Stimulated activated naive CD8-positive, alpha-beta T cell treated with anti-CD3 and anti-CD28 coated beads, Interleukin-15, amount 100 ng/mL, for 72 hours (primary cell): Measurements from ENCODE around the gene SAMD14.
A peak's percentile ranks its signal among the peaks of the same experiment; 100 is the strongest.

Source experiments
- ATAC-seq: fragments of 150-1000 bp; cut with Tn5 transposase; 2 replicates; pipeline ENCODE4 v1.10.0; 2021; ENCODE audit warnings: mild to moderate bottlenecking, moderate library complexity
- DNase-seq, 2 donors: peaks; one replicate each; pipeline ENCODE4 v3.0.0; 2021 to 2022
- H3K27ac Mint-ChIP-seq, 2 donors: one replicate each; pipeline ENCODE4 v1.8.0; 2022; ENCODE audit warnings: mild to moderate bottlenecking in 2 of 2, mixed read lengths in 2 of 2, moderate library complexity in 2 of 2
- H3K27me3 Mint-ChIP-seq: one replicate; pipeline ENCODE4 v1.8.0; 2022; ENCODE audit warnings: mixed read lengths
- H3K4me1 Mint-ChIP-seq: one replicate; pipeline ENCODE4 v1.8.0; 2022; ENCODE audit warnings: mild to moderate bottlenecking, mixed read lengths
- H3K4me3 Mint-ChIP-seq, 2 donors: one replicate each; pipeline ENCODE4 v1.8.0; 2022; ENCODE audit warnings: mild to moderate bottlenecking in 2 of 2, mixed read lengths in 2 of 2, moderate library complexity in 1 of 2
- H3K9me3 Mint-ChIP-seq, 2 donors: one replicate each; pipeline ENCODE4 v1.8.0; 2022; ENCODE audit warnings: mixed read lengths in 2 of 2

The SAMD14 gene

GRCh38 chr17:50133028-50133768 is 3.2 kb upstream of the SAMD14 start:
- Mint-ChIP-seq H3K27ac (no peak overlapping the region), H3K4me3 (no peak overlapping the region), H3K4me1 (peaks cover 71% of the 10 kb centered on the region), H3K9me3 (no peaks in the 10 kb centered on the region), H3K27me3 (peaks cover 26% of the 10 kb centered on the region)
- DNase-seq (no peak), ATAC-seq (no peak)

- peaks cover 70% of the 10 kb centered on the region for H3K4me1 Mint-ChIP-seq
- peaks cover 35% of the 10 kb centered on the region for H3K27me3 Mint-ChIP-seq
- no peak overlapping the region for H3K4me3 Mint-ChIP-seq
- peak overlapping the region in 1 of 2 donors; percentile 49 for H3K27ac Mint-ChIP-seq
- ATAC-seq, result no peak
- no peak for DNase-seq
- no peaks in the 10 kb centered on the region for H3K9me3 Mint-ChIP-seq
Observed at GRCh38 chr17:50132104-50132794, 2.3 kb upstream of the SAMD14 start.

GRCh38 chr17:50130559-50131305 is 772 bp upstream of the SAMD14 start:
- peak in 1 of 2 donors; percentile 52 for DNase-seq
- peak; percentile 59 for ATAC-seq
- Mint-ChIP-seq H3K27me3 (peaks cover 36% of the 10 kb centered on the region), H3K27ac (peak overlapping the region; percentile 88 to 95), H3K4me3 (peak overlapping the region; percentile 76 to 80), H3K4me1 (peaks cover 60% of the 10 kb centered on the region), H3K9me3 (no peaks in the 10 kb centered on the region)

GRCh38 chr17:50129353-50129727 is 620 bp downstream of the SAMD14 start:
- peak overlapping the region; percentile 81 for H3K4me3 Mint-ChIP-seq
- peaks cover 60% of the 10 kb centered on the region for H3K4me1 Mint-ChIP-seq
- H3K27ac Mint-ChIP-seq, result no peak overlapping the region
- peak; percentile 16 for ATAC-seq
- DNase-seq, result no peak
- H3K9me3 Mint-ChIP-seq, result no peaks in the 10 kb centered on the region
- H3K27me3 Mint-ChIP-seq, result peaks cover 41% of the 10 kb centered on the region

GRCh38 chr17:50128441-50129352 is 1.3 kb downstream of the SAMD14 start:
- H3K4me1 Mint-ChIP-seq, result peaks cover 54% of the 10 kb centered on the region
- peak overlapping the region; percentile 60 to 72 for H3K4me3 Mint-ChIP-seq
- no peak for DNase-seq
- H3K27ac Mint-ChIP-seq, result peak overlapping the region in 1 of 2 donors; percentile 87
- ATAC-seq, result no peak
- H3K9me3 Mint-ChIP-seq, result no peaks in the 10 kb centered on the region
- H3K27me3 Mint-ChIP-seq, result peaks cover 41% of the 10 kb centered on the region

GRCh38 chr17:50127697-50128361 is 2.1 kb downstream of the SAMD14 start:
- Mint-ChIP-seq H3K4me1 (peaks cover 47% of the 10 kb centered on the region), H3K9me3 (no peaks in the 10 kb centered on the region), H3K4me3 (no peak overlapping the region), H3K27ac (no peak overlapping the region), H3K27me3 (peaks cover 43% of the 10 kb centered on the region)
- no peak for ATAC-seq
- DNase-seq, result no peak

GRCh38 chr17:50125420-50125997 is 4.5 kb downstream of the SAMD14 start:
- peaks cover 55% of the 10 kb centered on the region for H3K27me3 Mint-ChIP-seq

GRCh38 chr17:50123649-50124349 is 6.2 kb downstream of the SAMD14 start:
- Mint-ChIP-seq H3K4me1 (peaks cover 12% of the 10 kb centered on the region), H3K9me3 (no peaks in the 10 kb centered on the region), H3K27ac (no peak overlapping the region), H3K27me3 (peaks cover 55% of the 10 kb centered on the region), H3K4me3 (no peak overlapping the region)
- no peak for DNase-seq
- no peak for ATAC-seq

More at GRCh38 chr17:50125420-50125997, 4.5 kb downstream of the SAMD14 start:
- H3K27ac Mint-ChIP-seq, result no peak overlapping the region
- H3K9me3 Mint-ChIP-seq, result no peaks in the 10 kb centered on the region
- peaks cover 26% of the 10 kb centered on the region for H3K4me1 Mint-ChIP-seq
- no peak overlapping the region for H3K4me3 Mint-ChIP-seq
- no peak for ATAC-seq
- no peak for DNase-seq

GRCh38 chr17:50122945-50123344 is 7.0 kb downstream of the SAMD14 start:
- ATAC-seq (no peak), DNase-seq (no peak)
- Mint-ChIP-seq H3K27me3 (peaks cover 55% of the 10 kb centered on the region), H3K9me3 (no peaks in the 10 kb centered on the region), H3K27ac (peak overlapping the region in 1 of 2 donors; percentile 87), H3K4me3 (no peak overlapping the region), H3K4me1 (peaks cover 4% of the 10 kb centered on the region)

- Mint-ChIP-seq H3K4me3 (no peak overlapping the region), H3K27ac (peak overlapping the region in 1 of 2 donors; percentile 66), H3K27me3 (peaks cover 70% of the 10 kb centered on the region), H3K9me3 (no peaks in the 10 kb centered on the region), H3K4me1 (peaks cover 10% of the 10 kb centered on the region)
- DNase-seq (no peak), ATAC-seq (no peak)
Observed at GRCh38 chr17:50120475-50121253, 9.3 kb downstream of the SAMD14 start.

- Mint-ChIP-seq H3K4me1 (peaks cover 17% of the 10 kb centered on the region), H3K27me3 (peaks cover 78% of the 10 kb centered on the region), H3K4me3 (no peak overlapping the region), H3K27ac (no peak overlapping the region), H3K9me3 (no peaks in the 10 kb centered on the region)
- DNase-seq (no peak), ATAC-seq (no peak)
Observed at GRCh38 chr17:50118828-50119218, 11.1 kb downstream of the SAMD14 start.

GRCh38 chr17:50118076-50118827 is 11.7 kb downstream of the SAMD14 start:
- peaks cover 17% of the 10 kb centered on the region for H3K4me1 Mint-ChIP-seq
- ATAC-seq (no peak), DNase-seq (no peak)
- H3K27ac Mint-ChIP-seq, result no peak overlapping the region
- peaks cover 82% of the 10 kb centered on the region for H3K27me3 Mint-ChIP-seq
- H3K9me3 Mint-ChIP-seq, result no peaks in the 10 kb centered on the region
- H3K4me3 Mint-ChIP-seq, result no peak overlapping the region
